ENCODE results near the gene LTBP1. TPM values are rescaled to one million over a fixed set of nuclear protein-coding genes. Genes with fewer than 3 reads are reported as not detected.

The LTBP1 gene
- total RNA-seq, 1 experiment from 2014 or later: 10.3 TPM

- no peaks in the 10 kb centered on the region; the same call in 1 of the 2 replicates for H3K4me1 ChIP-seq (replicated peaks; ENCODE audit: insufficient read depth)
- DNase-seq: no peak
- no peaks in the 10 kb centered on the region for H3F3A ChIP-seq (ENCODE audit: insufficient read depth, low read depth)
- no peaks in the 10 kb centered on the region for H3K9me2 ChIP-seq (ENCODE audit: insufficient read depth)
- no peak for TF ChIP-seq CTCF (conservative IDR thresholded peaks at IDR 0.05)
- TF ChIP-seq EZH2 (IDR thresholded peaks at IDR 0.05; ENCODE audit: low read depth): no peak
- ChIA-PET CTCF (no interaction called here), POLR2A (ENCODE audit: unreplicated experiment) (no interaction called here)
- H3K27ac ChIP-seq: no peak overlapping the region
- no peak overlapping the region for H3K4me3 ChIP-seq
- no TSS peak for BruUV-seq (replicated peaks)
- no peak overlapping the region for H2AFZ ChIP-seq
- intact Hi-C loops (cut with micrococcal nuclease; ENCODE audit: unreplicated experiment): no loop called here
- H4K20me1 ChIP-seq (ENCODE audit: insufficient read depth): no peaks in the 10 kb centered on the region
- no peak overlapping the region for H3K4me2 ChIP-seq
- no peaks in the 10 kb centered on the region for H3K27me3 ChIP-seq (ENCODE audit: insufficient read depth, low read depth)
- no peaks in the 10 kb centered on the region for H3K36me3 ChIP-seq (ENCODE audit: low read depth)
- H3K79me2 ChIP-seq (ENCODE audit: low read depth): no peaks in the 10 kb centered on the region
- H3K9me3 ChIP-seq (ENCODE audit: insufficient read depth, low read depth): no peaks in the 10 kb centered on the region
Observed at GRCh38 chr2:33213244-33213643, 266.5 kb downstream of the LTBP1 start.

GRCh38 chr2:33213648-33214047, 266.9 kb downstream of the LTBP1 start:
- ChIA-PET CTCF (no interaction called here), POLR2A (ENCODE audit: unreplicated experiment) (no interaction called here)
- H3K4me3 ChIP-seq: no peak overlapping the region
- H3K27ac ChIP-seq: no peak overlapping the region
- no peaks in the 10 kb centered on the region; the same call in 1 of the 2 replicates for H3K4me1 ChIP-seq (replicated peaks; ENCODE audit: insufficient read depth)
- BruUV-seq (replicated peaks): no TSS peak
- no peaks in the 10 kb centered on the region for H3K9me2 ChIP-seq (ENCODE audit: insufficient read depth)
- no peaks in the 10 kb centered on the region for H3K27me3 ChIP-seq (ENCODE audit: insufficient read depth, low read depth)
- intact Hi-C loops (cut with micrococcal nuclease; ENCODE audit: unreplicated experiment): no loop called here
- H3K36me3 ChIP-seq (ENCODE audit: low read depth): no peaks in the 10 kb centered on the region
- no peaks in the 10 kb centered on the region for H3K9me3 ChIP-seq (ENCODE audit: insufficient read depth, low read depth)
- H3F3A ChIP-seq (ENCODE audit: insufficient read depth, low read depth): no peaks in the 10 kb centered on the region
- no peak overlapping the region for H3K4me2 ChIP-seq
- no peak for DNase-seq
- no peaks in the 10 kb centered on the region for H3K79me2 ChIP-seq (ENCODE audit: low read depth)
- no peak overlapping the region for H2AFZ ChIP-seq
- TF ChIP-seq EZH2 (IDR thresholded peaks at IDR 0.05; ENCODE audit: low read depth): no peak
- H4K20me1 ChIP-seq (ENCODE audit: insufficient read depth): no peaks in the 10 kb centered on the region

GRCh38 chr2:33214436-33214835, 267.7 kb downstream of the LTBP1 start:
- no peak for DNase-seq
- H3K9me3 ChIP-seq (ENCODE audit: insufficient read depth, low read depth): no peaks in the 10 kb centered on the region
- no peaks in the 10 kb centered on the region for H3K9me2 ChIP-seq (ENCODE audit: insufficient read depth)
- H3K27me3 ChIP-seq (ENCODE audit: insufficient read depth, low read depth): no peaks in the 10 kb centered on the region
- H3K36me3 ChIP-seq (ENCODE audit: low read depth): no peaks in the 10 kb centered on the region
- H3K27ac ChIP-seq: no peak overlapping the region
- no peak overlapping the region for H2AFZ ChIP-seq
- no peaks in the 10 kb centered on the region for H3F3A ChIP-seq (ENCODE audit: insufficient read depth, low read depth)
- H4K20me1 ChIP-seq (ENCODE audit: insufficient read depth): no peaks in the 10 kb centered on the region
- no peak for TF ChIP-seq CTCF (conservative IDR thresholded peaks at IDR 0.05)
- no peak for TF ChIP-seq EZH2 (IDR thresholded peaks at IDR 0.05; ENCODE audit: low read depth)
- BruUV-seq (replicated peaks): no TSS peak
- H3K4me1 ChIP-seq (replicated peaks; ENCODE audit: insufficient read depth): peaks cover 5% of the 10 kb centered on the region
- no peak overlapping the region for H3K4me3 ChIP-seq
- POLR2A ChIA-PET (ENCODE audit: unreplicated experiment): no interaction called here
- H3K4me2 ChIP-seq: no peak overlapping the region
- intact Hi-C loops (cut with micrococcal nuclease; ENCODE audit: unreplicated experiment): no loop called here
- CTCF ChIA-PET: no interaction called here
- no peaks in the 10 kb centered on the region for H3K79me2 ChIP-seq (ENCODE audit: low read depth)

- Histone ChIP-seq H3F3A (ENCODE audit: insufficient read depth, low read depth) (peaks cover 4% of the 10 kb centered on the region; the same call in 1 of the 2 replicates), H3K36me3 (ENCODE audit: low read depth) (no peaks in the 10 kb centered on the region), H3K4me1 (replicated peaks; ENCODE audit: insufficient read depth) (peaks cover 9% of the 10 kb centered on the region), H3K4me3 (no peak overlapping the region), H3K79me2 (ENCODE audit: low read depth) (no peaks in the 10 kb centered on the region), H2AFZ (no peak overlapping the region), H3K27me3 (ENCODE audit: insufficient read depth, low read depth) (no peaks in the 10 kb centered on the region), H3K4me2 (no peak overlapping the region), H4K20me1 (ENCODE audit: insufficient read depth) (no peaks in the 10 kb centered on the region), H3K9me3 (ENCODE audit: insufficient read depth, low read depth) (no peaks in the 10 kb centered on the region), H3K9me2 (ENCODE audit: insufficient read depth) (no peaks in the 10 kb centered on the region), H3K27ac (no peak overlapping the region)
- TF ChIP-seq CTCF (conservative IDR thresholded peaks at IDR 0.05) (no peak), EZH2 (IDR thresholded peaks at IDR 0.05; ENCODE audit: low read depth) (no peak)
- BruUV-seq (replicated peaks): no TSS peak
- ChIA-PET CTCF (no interaction called here), POLR2A (ENCODE audit: unreplicated experiment) (no interaction called here)
- intact Hi-C loops (cut with micrococcal nuclease; ENCODE audit: unreplicated experiment): no loop called here
- DNase-seq: no peak
Observed at GRCh38 chr2:33214857-33215256, 268.1 kb downstream of the LTBP1 start.
